HG03575 (cell line): ENCODE measurements around the gene EMP2.
"Not testable (repeated sequence)": the region's sequence is repeated elsewhere in the genome, so short reads cannot be mapped to it uniquely, and the experiment has no call there.

ENCODE experiments used
- ATAC-seq: cut with Tn5 transposase; IDR thresholded peaks from one replicate; pipeline ENCODE4 v1.9.1; 2021; ENCODE audit not compliant: unreplicated experiment, insufficient number of reproducible peaks, low FRiP score; ENCODE audit errors: extremely low read depth

Gene EMP2, protein sequence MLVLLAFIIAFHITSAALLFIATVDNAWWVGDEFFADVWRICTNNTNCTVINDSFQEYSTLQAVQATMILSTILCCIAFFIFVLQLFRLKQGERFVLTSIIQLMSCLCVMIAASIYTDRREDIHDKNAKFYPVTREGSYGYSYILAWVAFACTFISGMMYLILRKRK

DNA sequence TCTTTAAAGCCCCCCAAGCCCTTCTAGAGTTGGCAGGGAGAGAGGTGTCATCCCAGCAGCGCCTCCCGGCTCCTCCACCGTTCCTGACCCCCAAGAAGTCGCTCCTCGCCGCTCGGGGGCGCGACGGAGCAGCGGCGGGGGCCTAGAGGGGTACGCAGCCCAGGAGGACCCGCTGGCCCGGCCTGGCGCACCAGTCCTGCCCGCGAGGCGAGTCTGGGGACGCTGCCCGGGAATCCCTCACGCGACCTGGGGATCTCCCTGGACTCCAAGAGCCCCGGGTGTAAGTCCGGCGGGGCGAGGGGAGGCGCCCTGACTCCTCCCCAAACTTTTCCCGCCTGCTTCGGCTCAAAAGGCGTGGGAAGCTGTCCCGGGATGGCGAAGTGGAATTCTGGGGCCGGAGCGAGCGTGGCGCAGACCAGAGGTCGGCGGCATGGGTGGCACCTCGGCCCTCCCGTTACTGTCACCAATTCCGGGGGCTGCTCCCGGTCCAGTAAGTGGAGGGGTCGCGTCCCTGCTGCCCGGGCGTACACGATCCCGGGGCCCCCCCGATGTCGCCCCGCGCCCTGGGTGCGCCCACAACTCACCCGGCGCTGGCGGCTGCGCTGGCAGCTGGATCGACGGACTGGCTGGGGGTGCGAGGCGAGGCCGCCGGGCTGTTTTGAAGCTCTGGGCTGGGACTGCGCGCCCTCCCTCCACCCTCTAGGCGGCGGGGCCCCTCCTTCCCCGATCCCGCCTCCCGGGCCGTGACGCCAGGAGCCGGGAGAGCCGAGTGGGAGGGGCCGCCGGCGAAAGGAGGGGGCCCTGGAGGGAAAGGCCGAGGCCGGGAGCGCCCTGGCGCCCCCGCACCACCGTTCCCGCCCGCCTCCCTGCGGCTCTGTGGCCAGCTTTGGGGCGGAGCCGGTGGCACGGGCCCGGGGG, at the start of gene EMP2:
Gene EMP2 (minus strand): TSS at position 634 of the 918 bp plus-strand sequence. CDS start 32,981 bp downstream, outside the sequence.
- no peak for ATAC-seq

GRCh38 chr16:10629592-10629963, 49.2 kb upstream of the EMP2 start:
- no peak for ATAC-seq

DNA sequence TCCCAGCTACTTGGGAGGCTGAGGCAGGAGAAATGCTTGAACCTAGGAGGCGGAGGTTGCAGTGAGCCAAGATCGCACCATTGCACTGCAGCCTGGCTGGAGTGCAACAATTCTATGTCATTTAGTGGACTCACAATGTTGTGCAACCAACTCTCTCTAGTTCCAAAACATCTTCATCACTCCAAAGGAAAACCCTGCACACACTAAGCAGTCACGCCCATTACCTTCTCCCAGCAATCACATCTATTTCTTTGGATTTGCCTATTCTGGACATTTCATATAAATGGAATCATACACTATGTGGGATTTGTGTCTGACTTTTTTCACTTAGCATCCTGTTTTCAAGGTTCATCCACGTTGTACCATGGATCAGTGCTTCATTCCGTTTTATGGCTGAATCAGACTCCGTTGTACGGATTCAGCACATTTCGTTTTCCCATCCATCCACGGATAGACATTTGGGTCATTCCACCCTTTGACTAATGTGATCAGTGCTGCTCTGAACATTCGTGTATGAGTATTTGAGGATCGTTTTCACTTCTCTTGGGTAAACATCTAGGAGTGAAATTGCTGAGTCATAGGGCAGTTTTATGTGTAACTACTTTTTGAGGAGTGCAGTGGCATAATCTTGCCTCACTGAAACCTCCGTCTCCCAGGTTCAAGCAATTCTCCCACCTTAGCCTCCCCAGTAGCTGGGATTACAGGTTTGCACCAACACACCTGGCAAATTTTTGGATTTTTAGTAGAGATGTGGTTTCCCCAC, 45.4 kb upstream of the EMP2 start:
- ATAC-seq: no peak

GRCh38 chr16:10624527-10624926, 44.1 kb upstream of the EMP2 start:
- ATAC-seq: no peak

DNA sequence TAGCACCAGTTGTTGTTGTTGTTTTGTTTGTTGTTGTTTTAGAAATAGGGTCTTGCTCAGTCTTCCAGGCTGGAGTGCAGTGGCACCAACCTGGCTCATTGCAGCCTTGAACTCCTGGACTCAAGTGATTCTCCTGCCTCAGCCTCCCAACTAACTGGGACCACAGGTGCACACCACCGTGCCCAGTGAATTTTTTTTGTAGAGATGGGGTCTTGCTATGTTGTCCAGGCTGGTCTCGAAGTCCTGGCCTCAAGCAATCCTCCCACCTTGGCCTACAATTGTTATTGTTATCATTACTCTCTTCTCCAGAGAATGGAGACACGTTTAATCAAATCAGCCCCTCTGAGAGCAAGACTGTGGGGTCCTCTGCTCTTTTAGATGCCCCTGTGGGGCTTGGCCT, 42.7 kb upstream of the EMP2 start:
- ATAC-seq: no peak

DNA sequence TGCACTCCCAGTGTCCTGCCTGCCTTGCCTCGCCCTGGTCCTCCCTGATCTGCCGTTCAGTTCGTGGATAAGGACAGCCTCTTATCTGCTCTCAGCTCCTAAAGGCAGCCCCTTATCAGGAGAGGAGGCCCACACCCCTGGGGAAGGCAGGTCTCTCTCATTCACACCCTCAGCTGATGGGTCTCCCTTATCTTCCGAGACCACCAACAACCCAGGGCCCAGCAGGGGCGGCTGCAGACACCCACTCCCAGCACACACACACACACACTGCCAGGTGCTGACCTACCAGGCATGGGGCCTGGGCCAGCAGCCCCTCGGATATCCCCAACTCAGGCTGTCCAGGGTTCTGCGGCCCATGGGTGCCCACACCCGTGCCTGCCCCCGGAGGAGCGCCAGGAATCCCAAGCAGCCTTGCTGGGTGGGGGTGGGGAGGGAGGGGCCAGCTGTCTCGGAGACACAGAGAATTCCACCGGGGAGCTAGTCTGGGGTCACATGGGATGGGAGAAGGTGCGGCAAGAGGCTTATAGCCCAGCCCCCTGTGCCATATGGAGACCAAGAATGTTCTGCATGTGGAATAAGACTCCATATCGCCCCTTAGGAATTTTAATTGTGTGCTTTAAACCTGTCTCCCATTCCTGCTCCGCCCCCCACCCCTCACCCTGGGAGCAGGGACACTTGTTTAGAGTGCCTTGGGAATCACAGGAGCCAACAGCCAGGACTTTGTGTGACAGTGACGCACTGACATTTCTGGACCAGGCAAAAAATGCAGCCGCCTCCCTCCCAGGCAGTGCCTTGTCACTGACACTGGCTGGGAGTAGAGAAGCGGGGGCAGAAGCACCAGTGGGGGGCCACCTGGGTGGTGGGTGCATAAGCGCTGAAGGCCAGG, 41.9 kb upstream of the EMP2 start:
- no peak for ATAC-seq

DNA sequence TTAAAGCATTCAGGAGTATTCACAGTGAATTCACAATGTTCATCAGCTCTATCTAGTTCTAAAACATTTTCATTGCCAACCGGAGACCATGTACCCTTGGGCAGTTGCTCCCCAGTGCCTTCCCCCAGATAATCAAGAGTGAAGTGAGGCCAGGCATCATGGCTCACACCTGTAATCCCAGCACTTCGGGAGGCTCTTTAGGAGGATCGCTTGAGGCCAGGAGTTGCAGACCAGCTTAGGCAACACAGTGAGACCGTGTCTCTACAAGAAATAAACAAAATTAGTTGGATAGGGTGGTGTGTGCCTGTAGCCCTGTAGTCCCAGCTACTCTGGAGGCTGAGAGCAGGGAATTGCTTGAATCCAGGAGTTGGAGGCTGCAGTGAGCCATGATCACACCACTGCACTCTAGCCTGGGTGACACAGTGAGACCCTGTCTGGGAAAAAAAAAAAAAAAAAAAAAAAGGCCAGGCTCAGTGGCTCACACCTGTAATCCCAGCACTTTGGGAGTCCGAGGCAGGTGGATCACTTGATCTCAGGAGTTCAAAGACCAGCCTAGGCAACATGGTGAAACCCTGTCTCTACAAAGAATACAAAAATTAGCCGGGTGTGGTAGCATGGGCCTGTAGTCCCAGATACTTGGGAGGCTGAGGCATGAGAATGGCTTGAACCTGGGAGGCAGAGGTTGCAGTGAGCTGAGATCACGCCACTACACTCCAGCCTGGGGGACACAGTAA, 41.0 kb upstream of the EMP2 start:
- not testable (repeated sequence) for ATAC-seq

- ATAC-seq: no peak
Measured at GRCh38 chr16:10620120-10620519, 39.7 kb upstream of the EMP2 start.

DNA sequence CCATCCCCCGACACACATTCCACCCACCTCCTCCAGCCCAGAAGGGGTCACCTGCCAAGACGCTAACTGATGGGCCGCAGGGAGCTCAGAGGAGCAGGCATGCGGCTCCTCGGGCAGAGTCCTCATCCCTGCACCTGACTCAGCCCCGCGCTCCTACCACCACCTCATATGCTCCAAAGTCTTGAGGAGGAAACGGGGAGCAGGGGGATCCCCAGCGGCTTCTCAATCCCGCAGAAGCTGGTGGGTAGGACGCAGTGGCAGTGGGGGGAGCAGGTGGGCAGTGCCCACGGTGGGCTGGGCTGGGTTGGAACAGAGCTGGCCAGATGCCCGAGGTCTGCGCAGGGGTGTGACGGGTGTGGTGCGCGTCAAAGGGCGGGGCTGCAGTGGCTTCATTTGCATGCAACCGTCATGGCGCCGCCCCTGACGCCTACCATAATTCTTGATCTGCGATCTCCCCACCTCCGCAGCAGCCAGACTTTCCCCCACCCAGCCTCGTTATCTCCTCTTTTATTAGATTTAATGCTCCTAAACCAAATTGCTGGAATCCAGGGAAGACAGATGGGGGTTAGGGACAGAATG, 39.0 kb upstream of the EMP2 start:
- ATAC-seq: no peak

DNA sequence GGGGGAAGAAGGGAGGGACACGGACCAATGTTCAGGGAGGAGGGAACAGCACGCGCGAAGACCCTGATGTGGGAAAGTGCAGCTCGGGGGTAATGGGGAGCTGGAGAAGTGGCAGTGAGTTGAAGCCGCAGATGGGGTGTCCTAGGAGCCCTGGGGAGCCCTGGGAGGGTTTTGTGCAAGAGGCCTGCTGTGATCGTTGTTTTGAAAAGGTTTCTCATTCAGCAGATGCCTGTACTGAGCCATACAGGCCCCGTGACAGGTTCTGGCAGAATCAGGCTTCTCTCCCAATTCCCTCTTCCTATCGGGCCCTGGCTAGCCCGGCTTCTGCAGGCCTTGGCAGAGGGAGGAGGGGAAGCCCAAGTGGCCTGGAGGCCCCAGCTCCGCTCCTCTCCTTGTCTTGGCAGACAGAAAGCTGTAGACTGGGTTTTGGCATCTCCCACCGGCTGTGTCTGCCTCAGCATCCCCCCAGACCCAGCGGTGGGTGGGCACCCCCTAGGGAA, 38.4 kb upstream of the EMP2 start:
- no peak for ATAC-seq

DNA sequence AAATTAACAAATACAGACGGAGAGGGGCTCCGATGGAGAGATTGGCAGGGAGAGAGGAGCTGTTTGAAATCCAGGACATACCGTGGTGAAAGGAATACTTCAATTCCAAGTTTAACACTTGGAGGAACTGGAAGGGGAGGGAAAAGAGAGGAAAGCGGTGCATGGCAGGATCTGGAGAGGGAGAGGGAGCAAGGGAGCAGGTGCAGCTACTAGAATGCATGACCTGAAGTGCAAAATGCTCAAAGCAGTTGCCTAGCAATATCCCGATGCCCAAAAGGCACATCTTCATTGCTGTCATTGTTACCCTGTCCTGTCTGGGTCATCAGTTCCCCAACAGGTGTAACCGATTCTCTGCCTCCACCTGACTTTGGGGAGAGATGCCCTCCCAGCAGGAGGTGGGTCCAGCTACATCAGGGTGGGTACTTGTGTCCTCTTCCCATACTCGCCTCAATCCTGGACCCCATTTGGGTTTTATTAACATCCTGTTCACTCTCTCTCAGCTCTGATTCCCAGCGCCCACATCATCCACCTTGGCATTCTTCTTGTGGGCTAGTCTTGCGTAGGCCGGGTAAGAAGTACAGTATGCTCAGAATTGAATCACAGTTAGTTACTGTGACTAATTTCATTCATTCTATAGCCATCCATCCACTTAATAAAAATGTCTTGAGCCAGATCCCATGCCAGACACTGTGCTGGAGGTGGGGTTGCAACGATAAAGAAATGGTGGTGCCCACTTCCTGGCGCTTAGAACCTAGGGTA, 37.4 kb upstream of the EMP2 start:
- ATAC-seq: no peak

- ATAC-seq: no peak
Measured at GRCh38 chr16:10616756-10617640, 36.6 kb upstream of the EMP2 start.

GRCh38 chr16:10616419-10616755, 36.0 kb upstream of the EMP2 start:
- ATAC-seq: no peak

DNA sequence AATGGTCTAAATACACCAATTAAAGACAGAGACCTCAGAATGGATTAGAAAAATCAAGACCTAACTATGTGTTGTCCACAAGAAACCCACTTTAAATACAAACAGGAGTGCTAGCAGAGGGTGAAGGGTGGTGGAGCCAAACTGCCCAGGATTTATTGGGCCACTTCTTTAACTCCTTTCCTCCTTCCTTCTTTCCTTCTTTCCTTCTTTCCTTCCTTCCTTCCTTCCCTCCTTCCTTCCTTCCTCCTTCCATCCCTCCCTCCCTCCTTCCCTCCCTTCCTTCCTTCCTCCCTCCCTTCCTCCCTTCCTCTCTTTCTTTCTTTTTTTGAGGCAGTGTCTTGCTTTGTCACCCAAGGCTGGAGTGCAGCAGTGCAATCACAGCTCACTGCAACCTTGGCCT, 34.3 kb upstream of the EMP2 start:
- ATAC-seq: no peak

- no peak for ATAC-seq
Measured at GRCh38 chr16:10613785-10614485, 33.5 kb upstream of the EMP2 start.

DNA sequence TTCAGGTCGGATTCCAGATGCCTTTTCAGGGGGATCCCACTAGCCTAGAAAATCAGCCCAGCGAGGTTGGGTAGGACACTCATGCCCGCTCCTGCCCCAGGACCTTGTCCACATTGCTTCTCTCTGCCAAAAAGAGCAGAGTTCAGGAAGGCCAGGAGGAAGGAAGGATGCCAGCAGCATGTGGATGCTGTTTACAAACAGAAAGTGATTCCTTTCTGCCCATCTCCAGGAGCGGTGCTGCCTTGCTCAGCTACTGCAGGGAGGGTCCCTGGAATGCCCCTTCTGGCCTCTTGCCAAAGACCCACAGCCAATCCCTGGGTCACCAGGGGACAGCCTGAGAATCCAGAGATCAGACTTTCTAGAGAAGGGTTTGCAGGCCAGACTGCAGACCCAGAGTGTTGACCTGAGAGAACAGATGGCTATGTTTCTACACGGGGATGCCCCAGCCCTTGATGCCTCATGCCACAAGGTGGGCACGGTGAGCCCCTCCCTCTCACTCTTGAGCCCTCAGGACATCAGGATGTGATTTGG, 32.3 kb upstream of the EMP2 start:
- ATAC-seq: no peak
